ENCODE results near the gene TSPAN15.

The TSPAN15 gene

DNA sequence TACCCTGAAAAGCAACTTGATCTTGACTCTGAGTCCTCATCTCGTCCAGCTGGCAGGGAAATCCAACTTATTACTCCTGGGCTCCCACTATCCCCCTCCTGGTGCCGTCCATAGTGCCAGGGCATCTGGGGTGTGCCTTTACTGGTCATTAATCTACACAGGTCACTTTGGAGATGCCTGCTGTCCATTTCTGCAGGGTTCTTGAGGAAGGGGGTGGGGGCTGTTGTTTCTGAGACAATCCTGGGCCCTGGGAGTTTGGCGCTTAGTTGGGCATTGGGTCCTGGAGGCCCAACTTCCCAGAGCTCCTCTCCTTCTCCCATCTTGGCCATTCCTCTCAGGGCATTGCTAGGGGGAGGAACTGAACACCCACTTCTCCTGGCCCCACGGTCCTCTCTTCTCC is 28.6 kb upstream of the TSPAN15 start:
- FAIRE-seq (no peak), DNase-seq (ENCODE audit: insufficient read length, low spot score) (no peak)
- TF ChIP-seq, protein P1, sequence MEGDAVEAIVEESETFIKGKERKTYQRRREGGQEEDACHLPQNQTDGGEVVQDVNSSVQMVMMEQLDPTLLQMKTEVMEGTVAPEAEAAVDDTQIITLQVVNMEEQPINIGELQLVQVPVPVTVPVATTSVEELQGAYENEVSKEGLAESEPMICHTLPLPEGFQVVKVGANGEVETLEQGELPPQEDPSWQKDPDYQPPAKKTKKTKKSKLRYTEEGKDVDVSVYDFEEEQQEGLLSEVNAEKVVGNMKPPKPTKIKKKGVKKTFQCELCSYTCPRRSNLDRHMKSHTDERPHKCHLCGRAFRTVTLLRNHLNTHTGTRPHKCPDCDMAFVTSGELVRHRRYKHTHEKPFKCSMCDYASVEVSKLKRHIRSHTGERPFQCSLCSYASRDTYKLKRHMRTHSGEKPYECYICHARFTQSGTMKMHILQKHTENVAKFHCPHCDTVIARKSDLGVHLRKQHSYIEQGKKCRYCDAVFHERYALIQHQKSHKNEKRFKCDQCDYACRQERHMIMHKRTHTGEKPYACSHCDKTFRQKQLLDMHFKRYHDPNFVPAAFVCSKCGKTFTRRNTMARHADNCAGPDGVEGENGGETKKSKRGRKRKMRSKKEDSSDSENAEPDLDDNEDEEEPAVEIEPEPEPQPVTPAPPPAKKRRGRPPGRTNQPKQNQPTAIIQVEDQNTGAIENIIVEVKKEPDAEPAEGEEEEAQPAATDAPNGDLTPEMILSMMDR (IDR thresholded peaks at IDR 0.05; ENCODE audit: insufficient read depth, missing control alignments): no peak

DNA sequence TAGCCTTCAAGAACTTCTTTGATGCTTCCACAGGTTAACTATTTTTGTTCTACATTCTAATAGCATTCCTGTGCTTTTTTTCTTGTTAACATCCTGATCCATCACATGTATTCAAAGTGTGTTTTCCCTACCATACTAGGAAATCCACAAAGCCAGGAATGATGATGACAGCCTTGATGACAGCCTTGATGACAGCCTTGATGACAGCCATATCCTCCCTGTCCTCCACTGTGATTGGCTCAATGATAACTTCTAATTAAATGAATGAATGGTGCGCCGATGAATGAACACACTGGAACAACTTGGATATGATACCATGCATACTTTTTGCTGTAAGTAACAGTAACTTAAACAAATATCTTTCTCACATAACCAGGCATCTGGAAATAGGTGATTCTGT is 26.2 kb upstream of the TSPAN15 start:
- DNase-seq (ENCODE audit: insufficient read length, low spot score) (no peak), FAIRE-seq (no peak)
- TF ChIP-seq, protein P1 (IDR thresholded peaks at IDR 0.05; ENCODE audit: insufficient read depth, missing control alignments): no peak

DNA sequence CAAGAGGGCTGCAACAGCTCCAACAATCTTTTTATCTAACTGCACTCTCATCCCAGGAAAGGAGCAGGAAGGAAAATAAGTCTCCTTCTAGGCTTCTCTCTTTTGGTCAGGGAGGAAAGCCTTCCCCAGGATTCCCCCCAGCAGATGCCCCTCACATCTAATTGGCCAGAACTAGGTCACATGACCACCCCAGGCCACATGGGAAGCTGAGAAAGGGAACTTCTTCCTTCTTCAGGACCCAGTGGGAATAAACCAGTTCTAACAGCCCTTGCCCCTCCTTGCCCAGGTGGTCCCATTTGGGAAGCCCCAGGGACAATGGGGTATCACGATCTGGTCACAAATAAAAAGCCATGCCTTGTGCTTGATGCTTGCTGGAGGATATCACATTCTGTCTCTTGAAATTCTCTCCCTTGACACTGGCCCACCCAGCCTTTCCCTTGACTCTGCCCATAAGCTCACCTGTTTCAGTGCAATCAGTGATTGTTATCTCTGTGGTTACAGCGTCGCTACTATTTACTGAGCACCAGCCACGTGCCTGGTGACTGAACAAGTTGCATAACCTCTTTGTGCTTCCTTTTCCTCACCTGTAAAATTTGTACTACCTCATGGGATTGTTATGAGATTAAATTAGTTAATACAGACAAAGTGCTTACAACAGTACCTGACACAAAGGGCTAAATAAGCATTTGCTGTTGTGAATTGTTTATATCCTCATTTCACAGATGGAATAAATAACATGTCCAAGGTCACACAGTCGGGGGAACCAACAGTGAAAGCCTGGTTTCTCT is 25.6 kb upstream of the TSPAN15 start:
- TF ChIP-seq, protein P1 (IDR thresholded peaks at IDR 0.05; ENCODE audit: insufficient read depth, missing control alignments): no peak
- DNase-seq (ENCODE audit: insufficient read length, low spot score) (no peak), FAIRE-seq (no peak)

DNA sequence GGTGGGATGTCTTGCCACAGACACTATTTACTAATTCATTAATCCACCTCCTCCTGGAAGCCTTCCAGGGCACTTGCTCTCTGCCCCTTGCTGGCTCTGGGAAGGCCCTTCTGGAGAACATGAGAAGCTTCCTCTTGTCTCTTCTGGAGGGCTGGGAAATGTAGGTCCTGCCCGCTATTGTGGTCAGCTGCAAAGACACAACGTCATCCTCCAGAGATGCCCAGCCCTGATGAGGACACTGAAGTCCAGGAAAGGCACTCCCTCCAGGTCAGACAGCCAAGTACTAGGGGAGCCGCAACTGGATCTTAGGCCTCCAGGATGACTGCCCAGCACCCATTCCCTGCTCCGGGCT is 24.9 kb upstream of the TSPAN15 start:
- TF ChIP-seq, protein P1 (IDR thresholded peaks at IDR 0.05; ENCODE audit: insufficient read depth, missing control alignments): no peak
- no peak for FAIRE-seq
- DNase-seq (ENCODE audit: insufficient read length, low spot score): no peak

DNA sequence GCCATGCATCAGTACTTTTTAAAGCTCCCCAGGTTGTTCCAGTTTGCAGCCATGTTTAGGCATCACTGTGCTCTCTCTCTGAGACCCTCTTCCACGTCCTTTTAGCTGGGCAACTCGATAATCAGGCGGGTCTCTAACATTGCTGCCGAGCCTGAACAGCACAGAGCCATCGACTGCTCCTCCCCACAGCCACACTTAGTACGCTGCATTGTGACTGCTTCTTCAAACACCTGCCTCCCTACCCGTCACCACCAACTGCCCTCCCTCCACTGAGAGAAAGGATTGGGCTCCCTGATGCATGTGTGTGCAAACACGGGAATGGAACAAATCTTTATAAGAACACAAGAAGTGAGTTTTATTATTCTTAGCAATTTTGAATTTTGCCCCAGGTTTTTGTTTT is 23.1 kb upstream of the TSPAN15 start:
- DNase-seq (ENCODE audit: insufficient read length, low spot score) (no peak), FAIRE-seq (no peak)
- TF ChIP-seq, protein P1 (IDR thresholded peaks at IDR 0.05; ENCODE audit: insufficient read depth, missing control alignments): no peak

DNA sequence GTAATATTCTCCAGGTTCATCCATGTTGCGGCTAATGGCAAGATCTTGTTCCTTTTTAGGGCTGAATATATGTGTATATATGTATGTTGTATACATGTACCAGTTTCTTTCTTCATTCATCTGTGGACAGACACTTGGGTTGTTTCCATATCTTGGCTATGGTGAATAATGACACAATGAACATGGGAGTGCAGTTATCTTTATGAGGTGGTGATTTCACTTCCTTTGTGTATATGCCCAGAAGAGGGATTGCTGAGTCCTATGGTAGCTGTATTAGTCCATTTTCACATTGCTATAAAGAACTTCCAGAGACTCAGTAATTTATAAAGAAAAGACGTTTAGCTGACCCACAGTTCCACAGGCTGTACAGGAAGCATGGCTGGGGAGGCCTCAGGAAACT is 17.1 kb upstream of the TSPAN15 start:
- FAIRE-seq (no peak), DNase-seq (ENCODE audit: insufficient read length, low spot score) (no peak)
- TF ChIP-seq, protein P1 (IDR thresholded peaks at IDR 0.05; ENCODE audit: insufficient read depth, missing control alignments): no peak

DNA sequence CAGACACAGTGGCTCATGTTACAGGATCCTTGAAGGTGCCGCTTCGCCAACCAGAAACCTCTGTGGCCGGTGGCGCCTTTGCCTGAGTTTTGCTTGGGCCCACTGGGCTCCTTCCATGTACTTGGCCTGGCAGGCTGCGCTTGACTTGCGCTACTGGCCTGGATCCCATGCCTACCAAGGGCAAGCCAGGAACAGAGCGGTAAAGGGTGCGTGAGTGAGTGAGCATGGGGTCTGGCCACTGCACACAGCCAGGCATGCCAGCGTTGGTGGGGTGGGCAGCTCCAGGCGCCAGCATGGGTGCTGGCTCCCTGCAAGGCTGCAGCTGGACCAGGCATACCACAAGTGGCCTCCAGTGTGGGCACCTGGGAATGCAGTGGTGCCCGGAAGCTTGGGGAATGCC is 16.3 kb upstream of the TSPAN15 start:
- FAIRE-seq (no peak), DNase-seq (ENCODE audit: insufficient read length, low spot score) (no peak)
- TF ChIP-seq, protein P1 (IDR thresholded peaks at IDR 0.05; ENCODE audit: insufficient read depth, missing control alignments): no peak

All from D721Med (cell line).